HL-60 (cell line): ENCODE measurements around the gene ZNF718.

Experiments
- TF ChIP-seq, protein P1 (sequence below): IDR thresholded peaks from one replicate; pipeline ENCODE4 v1.5.1; 2011; ENCODE audit warnings: low read length, control low read depth, inconsistent platforms; ENCODE audit not compliant: insufficient read depth
- TF ChIP-seq, protein P2 (sequence below): IDR thresholded peaks from 2 replicates; pipeline ENCODE4 v1.6.1; 2012; ENCODE audit warnings: low read depth; ENCODE audit not compliant: insufficient replicate concordance

DNA sequence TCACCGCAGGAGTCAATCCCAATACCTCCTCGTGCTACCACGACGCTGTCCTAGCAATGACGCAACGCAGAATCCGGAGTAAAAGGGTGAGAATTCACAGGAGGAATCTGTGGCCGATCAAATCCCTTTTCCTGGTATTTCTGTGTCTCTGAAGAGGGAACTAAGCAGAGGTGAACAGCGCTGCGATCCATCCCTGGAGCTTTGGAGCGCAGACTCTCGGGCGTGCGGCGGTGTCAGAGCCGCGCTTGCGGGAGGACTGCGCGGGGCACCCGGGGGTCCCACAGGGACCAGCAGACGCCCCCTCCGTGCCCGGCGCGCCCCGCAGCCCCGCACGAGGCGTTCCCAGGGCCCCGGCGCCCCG is 17.2 kb upstream of the ZNF718 start:
- TF ChIP-seq, protein P1, sequence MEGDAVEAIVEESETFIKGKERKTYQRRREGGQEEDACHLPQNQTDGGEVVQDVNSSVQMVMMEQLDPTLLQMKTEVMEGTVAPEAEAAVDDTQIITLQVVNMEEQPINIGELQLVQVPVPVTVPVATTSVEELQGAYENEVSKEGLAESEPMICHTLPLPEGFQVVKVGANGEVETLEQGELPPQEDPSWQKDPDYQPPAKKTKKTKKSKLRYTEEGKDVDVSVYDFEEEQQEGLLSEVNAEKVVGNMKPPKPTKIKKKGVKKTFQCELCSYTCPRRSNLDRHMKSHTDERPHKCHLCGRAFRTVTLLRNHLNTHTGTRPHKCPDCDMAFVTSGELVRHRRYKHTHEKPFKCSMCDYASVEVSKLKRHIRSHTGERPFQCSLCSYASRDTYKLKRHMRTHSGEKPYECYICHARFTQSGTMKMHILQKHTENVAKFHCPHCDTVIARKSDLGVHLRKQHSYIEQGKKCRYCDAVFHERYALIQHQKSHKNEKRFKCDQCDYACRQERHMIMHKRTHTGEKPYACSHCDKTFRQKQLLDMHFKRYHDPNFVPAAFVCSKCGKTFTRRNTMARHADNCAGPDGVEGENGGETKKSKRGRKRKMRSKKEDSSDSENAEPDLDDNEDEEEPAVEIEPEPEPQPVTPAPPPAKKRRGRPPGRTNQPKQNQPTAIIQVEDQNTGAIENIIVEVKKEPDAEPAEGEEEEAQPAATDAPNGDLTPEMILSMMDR, result no peak
- TF ChIP-seq, protein P2, sequence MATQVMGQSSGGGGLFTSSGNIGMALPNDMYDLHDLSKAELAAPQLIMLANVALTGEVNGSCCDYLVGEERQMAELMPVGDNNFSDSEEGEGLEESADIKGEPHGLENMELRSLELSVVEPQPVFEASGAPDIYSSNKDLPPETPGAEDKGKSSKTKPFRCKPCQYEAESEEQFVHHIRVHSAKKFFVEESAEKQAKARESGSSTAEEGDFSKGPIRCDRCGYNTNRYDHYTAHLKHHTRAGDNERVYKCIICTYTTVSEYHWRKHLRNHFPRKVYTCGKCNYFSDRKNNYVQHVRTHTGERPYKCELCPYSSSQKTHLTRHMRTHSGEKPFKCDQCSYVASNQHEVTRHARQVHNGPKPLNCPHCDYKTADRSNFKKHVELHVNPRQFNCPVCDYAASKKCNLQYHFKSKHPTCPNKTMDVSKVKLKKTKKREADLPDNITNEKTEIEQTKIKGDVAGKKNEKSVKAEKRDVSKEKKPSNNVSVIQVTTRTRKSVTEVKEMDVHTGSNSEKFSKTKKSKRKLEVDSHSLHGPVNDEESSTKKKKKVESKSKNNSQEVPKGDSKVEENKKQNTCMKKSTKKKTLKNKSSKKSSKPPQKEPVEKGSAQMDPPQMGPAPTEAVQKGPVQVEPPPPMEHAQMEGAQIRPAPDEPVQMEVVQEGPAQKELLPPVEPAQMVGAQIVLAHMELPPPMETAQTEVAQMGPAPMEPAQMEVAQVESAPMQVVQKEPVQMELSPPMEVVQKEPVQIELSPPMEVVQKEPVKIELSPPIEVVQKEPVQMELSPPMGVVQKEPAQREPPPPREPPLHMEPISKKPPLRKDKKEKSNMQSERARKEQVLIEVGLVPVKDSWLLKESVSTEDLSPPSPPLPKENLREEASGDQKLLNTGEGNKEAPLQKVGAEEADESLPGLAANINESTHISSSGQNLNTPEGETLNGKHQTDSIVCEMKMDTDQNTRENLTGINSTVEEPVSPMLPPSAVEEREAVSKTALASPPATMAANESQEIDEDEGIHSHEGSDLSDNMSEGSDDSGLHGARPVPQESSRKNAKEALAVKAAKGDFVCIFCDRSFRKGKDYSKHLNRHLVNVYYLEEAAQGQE, result no peak
